IMR-90 (cell line): ENCODE data around the gene PREB. TPM values are rescaled to one million over a fixed set of nuclear protein-coding genes. Genes with fewer than 3 reads are reported as not detected.

ENCODE experiments used
- ATAC-seq: fragments of 200-7000 bp; cut with Tn5 transposase; 2 replicates; pipeline ENCODE4 v1.9.1; 2020; ENCODE audit warnings: low read depth, mild to moderate bottlenecking, moderate library complexity
- BruUV-seq: library from RNA; stranded (reverse); fragments of 400-500 nt; replicated peaks from 2 replicates; lab custom pipeline; 2021; lab: Mats Ljungman, UMichigan
- CTCF ChIA-PET: fragments of 300-600 bp; formaldehyde crosslinking; extraction: SDS; loops from one replicate; lab custom pipeline; 2021; ENCODE audit warnings: antibody characterized with exemption; lab: Yijun Ruan, JAX
- POLR2A ChIA-PET: fragments of 300-600 bp; sonication (Branson Sonifier 250); formaldehyde crosslinking; loops from one replicate; lab custom pipeline; 2022; ENCODE audit warnings: antibody characterized with exemption; ENCODE audit not compliant: unreplicated experiment; lab: Charles Lee
- DNase-seq: peaks from one replicate; pipeline ENCODE4 v3.0.0; 2013
- H2AFZ ChIP-seq: replicated peaks from 2 replicates; pipeline ENCODE3; 2013; ENCODE audit warnings: low read length, mild to moderate bottlenecking; ENCODE audit not compliant: poor library complexity
- H2AK5ac ChIP-seq: 2 replicates; pipeline ENCODE4 v1.6.1; 2013; ENCODE audit warnings: low read depth, low read length, inconsistent platforms
- H2AK9ac ChIP-seq: replicated peaks from 2 replicates; pipeline ENCODE3; 2013; ENCODE audit warnings: mild to moderate bottlenecking, low read depth, low read length, moderate library complexity; ENCODE audit not compliant: poor library complexity
- H2BK120ac ChIP-seq: 2 replicates; pipeline ENCODE4 v1.6.1; 2013; ENCODE audit warnings: low read depth, low read length, inconsistent platforms
- H2BK15ac ChIP-seq: 3 replicates; pipeline ENCODE4 v1.6.1; 2013; ENCODE audit warnings: low read depth, low read length, inconsistent platforms
- H2BK20ac ChIP-seq: 2 replicates; pipeline ENCODE4 v1.6.1; 2013; ENCODE audit warnings: low read depth, mild to moderate bottlenecking, inconsistent platforms, low read length, moderate library complexity
- H2BK5ac ChIP-seq: 2 replicates; pipeline ENCODE4 v1.6.1; 2013; ENCODE audit warnings: mild to moderate bottlenecking, low read depth, low read length, inconsistent platforms; ENCODE audit not compliant: poor library complexity, severe bottlenecking
- H3K14ac ChIP-seq: replicated peaks from 2 replicates; pipeline ENCODE4 v1.6.1; 2013; ENCODE audit warnings: low read depth, low read length, inconsistent platforms
- H3K18ac ChIP-seq: 2 replicates; pipeline ENCODE4 v1.6.1; 2013; ENCODE audit warnings: low read depth, low read length, control low read depth
- H3K23ac ChIP-seq: 2 replicates; pipeline ENCODE4 v1.6.1; 2013; ENCODE audit warnings: low read depth, low read length, inconsistent platforms
- H3K27ac ChIP-seq: 2 replicates; pipeline ENCODE4 v1.5.1; 2013; ENCODE audit warnings: mild to moderate bottlenecking, control low read depth, low read length; ENCODE audit not compliant: insufficient read depth
- H3K27me3 ChIP-seq: 2 replicates; pipeline ENCODE4 v1.6.1; 2013; ENCODE audit warnings: low read length; ENCODE audit not compliant: control insufficient read depth, insufficient read depth
- H3K36me3 ChIP-seq: 2 replicates; pipeline ENCODE4 v1.6.1; 2013; ENCODE audit warnings: low read length, mixed read lengths; ENCODE audit not compliant: control insufficient read depth, insufficient read depth
- H3K4ac ChIP-seq: 2 replicates; pipeline ENCODE4 v1.6.1; 2013; ENCODE audit warnings: low read depth, low read length, inconsistent platforms
- H3K4me1 ChIP-seq: 2 replicates; pipeline ENCODE4 v1.6.1; 2013; ENCODE audit warnings: low read length, mixed read lengths; ENCODE audit not compliant: control insufficient read depth, insufficient read depth
- H3K4me2 ChIP-seq: 2 replicates; pipeline ENCODE4 v1.6.1; 2013; ENCODE audit warnings: low read depth, mild to moderate bottlenecking, control low read depth, low read length, moderate library complexity
- H3K4me3 ChIP-seq: 2 replicates; pipeline ENCODE4 v1.5.1; 2013; ENCODE audit warnings: low read depth, mild to moderate bottlenecking, control low read depth, low read length, moderate library complexity; ENCODE audit not compliant: insufficient read depth
- H3K56ac ChIP-seq: 2 replicates; pipeline ENCODE4 v1.6.1; 2013; ENCODE audit warnings: low read length, inconsistent platforms; ENCODE audit not compliant: insufficient read depth; ENCODE audit errors: extremely low read depth
- H3K79me1 ChIP-seq, 2 experiments: 2 replicates each; pipeline ENCODE4 v1.6.1; 2013; ENCODE audit warnings: low read length in 2 of 2, inconsistent platforms in 1 of 2, low read depth in 1 of 2
- H3K9ac ChIP-seq: 2 replicates; pipeline ENCODE4 v1.6.1; 2013; ENCODE audit warnings: low read depth, low read length, control low read depth
- H3K9me1 ChIP-seq: 2 replicates; pipeline ENCODE4 v1.6.1; 2013; ENCODE audit warnings: low read length, inconsistent platforms; ENCODE audit not compliant: insufficient read depth
- H3K9me3 ChIP-seq: 2 replicates; pipeline ENCODE4 v1.6.1; 2013; ENCODE audit warnings: low read length; ENCODE audit not compliant: control insufficient read depth, insufficient read depth
- H4K20me1 ChIP-seq: 2 replicates; pipeline ENCODE4 v1.6.1; 2013; ENCODE audit warnings: low read length, inconsistent platforms; ENCODE audit not compliant: insufficient read depth
- H4K5ac ChIP-seq: 2 replicates; pipeline ENCODE4 v1.6.1; 2013; ENCODE audit warnings: mild to moderate bottlenecking, low read depth, low read length, control low read depth
- H4K8ac ChIP-seq, 2 experiments: 2 replicates each; pipeline ENCODE4 v1.6.1; 2013; ENCODE audit warnings: low read depth in 2 of 2, low read length in 2 of 2, control low read depth in 1 of 2, inconsistent platforms in 1 of 2
- H4K91ac ChIP-seq: 2 replicates; pipeline ENCODE4 v1.6.1; 2013; ENCODE audit warnings: low read depth, low read length, inconsistent platforms; ENCODE audit not compliant: insufficient read depth
- CEBPB ChIP-seq: IDR thresholded peaks from 2 replicates; pipeline ENCODE4 v1.6.1; 2012; ENCODE audit warnings: low read depth, low read length, improper control_type of control experiment
- FOS ChIP-seq: fragments of 150-350 bp; IDR thresholded peaks from 2 replicates; pipeline ENCODE4 v1.6.1; 2016; ENCODE audit warnings: low read depth, low read length
- RFX5 ChIP-seq: IDR thresholded peaks from 2 replicates; pipeline ENCODE4 v1.8.0; 2012; ENCODE audit warnings: low read depth, mild to moderate bottlenecking, low read length, moderate library complexity
- SMC3 ChIP-seq: fragments of 150-350 bp; IDR thresholded peaks from 2 replicates; pipeline ENCODE4 v1.6.1; 2016; ENCODE audit warnings: low read depth, mild to moderate bottlenecking, antibody characterized with exemption, low read length, moderate library complexity
- WGBS, 2 experiments: methylation state at CpG; one replicate each; pipeline versions ENCODE4 v1.1.5 to v1.1.7; 2013; ENCODE audit warnings: missing lambda C conversion rate in 2 of 2; ENCODE audit not compliant: insufficient read length in 1 of 2; ENCODE audit errors: extremely low coverage in 2 of 2; 5-methylcytosine and 5-hydroxymethylcytosine counted together
- dilution Hi-C: fragments of 300-500 bp; cut with HindIII; formaldehyde crosslinking; loops from one replicate; pipeline ENCODE4 v1.14.3; 2018; ENCODE audit warnings: low sequenced_read_pairs; ENCODE audit not compliant: unreplicated experiment
- in situ Hi-C: fragments of 300-500 bp; cut with MboI; formaldehyde crosslinking; loops from 3 replicates; pipeline ENCODE4 v1.14.3; 2019; ENCODE audit warnings: low sequenced_read_pairs, inconsistent platforms, mixed read lengths
- intact Hi-C: fragments of 100-400 bp; cut with micrococcal nuclease; formaldehyde crosslinking; loops from 2 replicates; pipeline ENCODE4 v1.10.0; 2022
- polyA plus RNA-seq, 3 experiments: library from polyadenylated mRNA; depleted of rRNA; stranded (reverse); fragments of >200 nt; gene quantifications; 2 replicates each; pipeline ENCODE4 v1.2.3, GENCODE V29; 2012; ENCODE audit warnings: low replicate concordance in 1 of 3
- total RNA-seq: library from RNA; depleted of rRNA; stranded (reverse); fragments of >200 nt; gene quantifications from 2 replicates; pipeline ENCODE4 v1.2.3, GENCODE V29; 2012
- TF ChIP-seq, protein P1 (sequence below): fragments of 150-350 bp; IDR thresholded peaks from 2 replicates; pipeline ENCODE4 v1.6.1; 2017; ENCODE audit warnings: mild to moderate bottlenecking, antibody characterized with exemption, low read length, low read depth
- TF ChIP-seq, protein P2 (sequence below): fragments of 150-350 bp; IDR thresholded peaks from 2 replicates; pipeline ENCODE4 v1.6.1; 2016; ENCODE audit warnings: low read depth, mild to moderate bottlenecking, low read length, moderate library complexity, borderline replicate concordance

The PREB gene
- total and polyA plus RNA-seq, 2 of the 4 experiments (the other 2 are of a cell fraction) = 38.9 to 52.2 TPM

DNA sequence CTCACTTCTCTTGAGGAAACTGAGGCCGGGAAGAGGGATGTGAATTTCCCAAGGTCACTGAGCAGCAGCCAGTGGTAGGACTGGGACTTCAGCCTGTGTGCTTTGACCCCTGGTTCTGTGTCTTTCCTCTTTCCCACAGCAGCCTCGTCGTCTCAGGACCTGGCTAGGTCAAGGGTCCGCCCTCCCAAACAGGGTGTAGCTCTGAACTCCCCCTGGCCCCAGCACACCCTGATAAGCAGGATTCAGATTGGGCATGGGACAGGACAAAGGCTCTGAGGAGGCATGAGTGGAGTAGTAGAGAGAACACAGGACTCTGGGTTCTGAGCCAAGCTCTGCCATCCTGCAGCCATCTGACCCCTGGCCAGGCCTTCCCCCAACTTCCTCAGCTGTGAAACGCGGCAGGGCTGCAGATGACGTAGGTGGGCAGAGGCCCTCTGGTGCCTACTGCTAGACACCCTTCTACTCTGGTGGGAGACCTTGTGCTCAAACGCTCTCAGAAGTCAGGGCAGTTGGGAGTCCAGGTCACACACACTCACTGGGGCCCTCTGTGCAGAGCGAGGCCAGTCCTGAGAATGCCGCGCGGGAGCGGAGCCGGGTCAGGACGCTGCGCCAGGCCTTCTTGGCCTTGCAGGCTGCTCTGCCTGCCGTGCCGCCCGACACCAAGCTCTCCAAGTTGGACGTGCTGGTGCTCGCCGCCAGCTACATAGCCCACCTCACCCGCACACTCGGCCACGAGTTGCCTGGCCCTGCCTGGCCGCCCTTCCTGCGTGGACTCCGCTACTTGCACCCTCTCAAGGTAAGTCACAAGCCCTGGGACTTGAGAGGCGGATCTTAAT lies 15.4 kb upstream of the PREB start:
- Histone ChIP-seq H2BK20ac (no peak overlapping the region), H3K9me3 (no peaks in the 10 kb centered on the region), H4K8ac (no peak overlapping the region), H3K4me1 (no peaks in the 10 kb centered on the region), H2BK5ac (no peak overlapping the region), H2BK120ac (no peak overlapping the region), H3K27me3 (peaks cover 31% of the 10 kb centered on the region), H2AK9ac (no peak overlapping the region), H2AFZ (no peak overlapping the region), H4K5ac (no peak overlapping the region), H3K79me1 (no peaks in the 10 kb centered on the region), H3K23ac (no peak overlapping the region), H3K4me2 (no peak overlapping the region), H3K56ac (no peak overlapping the region), H4K91ac (no peak overlapping the region), H3K36me3 (no peaks in the 10 kb centered on the region), H3K18ac (no peak overlapping the region), H3K4me3 (no peak overlapping the region), H3K27ac (no peak overlapping the region), H3K9ac (no peak overlapping the region), H3K4ac (no peak overlapping the region), H4K20me1 (no peaks in the 10 kb centered on the region), H3K9me1 (no peaks in the 10 kb centered on the region; the same call in 1 of the 2 replicates), H2BK15ac (no peak overlapping the region), H2AK5ac (no peak overlapping the region), H3K14ac (no peak overlapping the region)
- in situ Hi-C loops = no loop called here
- WGBS, 2 experiments = 83% methylated on average over 15 of the region's 29 CpGs; no CpG with 5 or more reads in 1 of the 2 experiments
- ChIA-PET CTCF (interaction anchor here (0.5 kb wide), 1 partner anchor 12 kb away, joined by 3 read pairs; no protein-coding TSS in a partner anchor), POLR2A (no interaction called here)
- BruUV-seq = no TSS peak
- no peak for TF ChIP-seq CEBPB
- TF ChIP-seq FOS = no peak
- TF ChIP-seq, protein P1, sequence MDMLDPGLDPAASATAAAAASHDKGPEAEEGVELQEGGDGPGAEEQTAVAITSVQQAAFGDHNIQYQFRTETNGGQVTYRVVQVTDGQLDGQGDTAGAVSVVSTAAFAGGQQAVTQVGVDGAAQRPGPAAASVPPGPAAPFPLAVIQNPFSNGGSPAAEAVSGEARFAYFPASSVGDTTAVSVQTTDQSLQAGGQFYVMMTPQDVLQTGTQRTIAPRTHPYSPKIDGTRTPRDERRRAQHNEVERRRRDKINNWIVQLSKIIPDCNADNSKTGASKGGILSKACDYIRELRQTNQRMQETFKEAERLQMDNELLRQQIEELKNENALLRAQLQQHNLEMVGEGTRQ = no peak
- no peak for TF ChIP-seq RFX5
- TF ChIP-seq SMC3 = no peak
- TF ChIP-seq, protein P2, sequence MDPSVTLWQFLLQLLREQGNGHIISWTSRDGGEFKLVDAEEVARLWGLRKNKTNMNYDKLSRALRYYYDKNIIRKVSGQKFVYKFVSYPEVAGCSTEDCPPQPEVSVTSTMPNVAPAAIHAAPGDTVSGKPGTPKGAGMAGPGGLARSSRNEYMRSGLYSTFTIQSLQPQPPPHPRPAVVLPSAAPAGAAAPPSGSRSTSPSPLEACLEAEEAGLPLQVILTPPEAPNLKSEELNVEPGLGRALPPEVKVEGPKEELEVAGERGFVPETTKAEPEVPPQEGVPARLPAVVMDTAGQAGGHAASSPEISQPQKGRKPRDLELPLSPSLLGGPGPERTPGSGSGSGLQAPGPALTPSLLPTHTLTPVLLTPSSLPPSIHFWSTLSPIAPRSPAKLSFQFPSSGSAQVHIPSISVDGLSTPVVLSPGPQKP = no peak
- no peak for DNase-seq
- dilution Hi-C loops = no loop called here
- intact Hi-C loops = no loop called here
- ATAC-seq = no peak
